ENCODE data around the gene DNAJA3.

The DNAJA3 gene

GRCh38 chr16:4408323-4408690, 17.4 kb upstream of the DNAJA3 start:
- DNase-seq = no peak

DNA sequence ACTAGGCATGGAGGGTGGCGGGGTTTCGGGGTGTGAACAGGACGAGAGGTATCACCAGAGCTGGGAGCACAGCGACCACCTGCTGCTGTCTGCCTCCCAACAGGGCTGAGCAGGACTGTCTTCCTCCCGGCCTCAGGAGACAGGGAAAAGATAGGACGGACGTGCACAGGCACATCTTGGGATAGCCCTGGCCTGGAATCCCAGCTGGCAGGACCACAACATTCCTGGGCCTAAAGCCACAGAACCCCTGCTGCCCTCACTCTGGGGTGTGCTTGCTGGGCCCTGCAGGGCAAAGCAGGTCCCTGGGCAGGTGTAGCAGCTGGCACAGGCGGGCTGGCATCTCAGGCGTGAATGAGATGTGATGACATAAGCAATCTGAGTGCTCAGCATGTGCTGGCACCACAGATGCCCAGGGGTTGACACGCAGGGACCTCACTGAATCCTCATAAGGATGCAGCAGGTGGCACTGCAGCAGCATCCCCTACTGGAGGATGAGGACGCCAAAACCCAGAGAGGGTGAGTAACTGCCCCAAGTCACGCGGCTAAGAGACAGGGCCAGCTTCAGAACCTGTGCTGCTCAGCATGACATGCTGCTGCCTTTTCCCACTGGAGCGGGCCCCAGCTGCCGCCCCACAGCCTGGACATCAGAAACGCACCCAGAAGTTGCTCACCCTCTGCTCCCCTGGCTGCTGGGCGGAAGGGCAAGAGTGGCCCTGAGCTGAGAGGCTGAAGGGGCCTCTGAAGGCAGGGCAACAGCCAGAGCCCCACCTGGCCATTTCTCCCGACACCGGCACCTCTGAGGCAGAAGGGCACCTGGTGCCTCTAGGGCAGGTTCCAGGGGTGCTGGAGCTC, 16.4 kb upstream of the DNAJA3 start:
- no peak for DNase-seq

- no peak for DNase-seq
Observed at GRCh38 chr16:4410335-4411075, 15.2 kb upstream of the DNAJA3 start.

GRCh38 chr16:4411684-4412083, 14.0 kb upstream of the DNAJA3 start:
- no peak for DNase-seq

DNA sequence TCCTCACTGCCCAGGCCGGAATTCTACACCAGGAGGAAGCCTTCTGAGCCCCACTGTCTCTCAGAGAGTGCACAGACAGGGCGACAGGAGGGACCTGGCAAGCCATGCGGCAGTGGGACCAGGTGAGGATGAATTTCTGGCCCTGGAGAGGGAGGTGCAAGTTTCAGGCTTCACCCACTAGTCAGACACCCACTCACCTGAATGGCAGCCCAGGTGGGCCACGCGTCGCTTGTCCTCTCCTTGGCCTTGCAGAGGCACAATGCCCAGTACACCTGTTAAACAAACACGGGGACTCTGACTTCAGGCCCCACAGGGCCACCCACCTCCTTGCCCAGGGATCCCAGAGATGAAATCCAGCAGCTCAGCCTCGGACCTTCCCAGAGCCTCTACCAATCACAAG, 13.5 kb upstream of the DNAJA3 start:
- DNase-seq = no peak

- DNase-seq = no peak
Observed at GRCh38 chr16:4412854-4413253, 12.8 kb upstream of the DNAJA3 start.

GRCh38 chr16:4414187-4414917, 11.3 kb upstream of the DNAJA3 start:
- DNase-seq = peak; percentile 89

DNA sequence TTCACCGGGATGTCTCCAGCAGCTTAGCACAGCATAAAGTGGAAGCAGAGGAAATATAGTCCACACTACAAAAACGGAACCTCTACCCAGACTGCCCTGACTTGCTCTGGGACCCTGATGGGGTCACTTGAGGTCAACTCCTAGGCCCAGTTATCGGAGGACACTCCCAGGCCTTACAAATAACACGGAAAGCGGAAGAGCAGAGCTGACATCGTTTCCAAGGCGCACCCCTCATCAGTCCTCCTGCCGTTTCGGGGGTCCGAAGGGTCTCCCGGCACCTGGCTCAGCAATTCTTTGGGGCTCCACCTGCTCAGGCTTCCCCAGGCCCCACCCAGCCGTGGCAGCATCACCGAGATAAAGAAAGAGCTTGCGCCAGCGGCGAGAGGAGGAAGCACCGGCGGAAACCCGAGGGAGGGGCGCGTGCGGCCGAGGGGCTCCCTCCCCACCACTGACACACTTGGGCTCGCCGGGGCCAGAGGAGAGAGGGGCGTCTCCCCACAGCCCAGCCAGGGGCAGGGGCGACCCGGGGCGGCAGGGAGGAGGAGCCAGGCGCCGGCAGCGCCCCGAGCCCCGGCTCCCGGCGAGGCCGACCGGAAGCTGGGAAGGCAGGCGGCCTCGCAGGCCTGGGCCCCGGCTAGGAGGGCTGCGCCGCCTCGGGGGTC, 10.0 kb upstream of the DNAJA3 start:
- DNase-seq = peak; percentile 71

GRCh38 chr16:4416200-4417032, 9.3 kb upstream of the DNAJA3 start, which contains the start of gene CORO7:
Gene CORO7, minus strand, starts transcription at chr16:4416596. Its CDS starts 78 bp downstream, at chr16:4416518.
- DNase-seq = peak; percentile 99

GRCh38 chr16:4419402-4419959, 6.2 kb upstream of the DNAJA3 start:
- DNase-seq = no peak

GRCh38 chr16:4420505-4421105, 5.1 kb upstream of the DNAJA3 start:
- no peak for DNase-seq

GRCh38 chr16:4426021-4426684, 485 bp downstream of the DNAJA3 start:
- no peak for DNase-seq

GRCh38 chr16:4426722-4427372, 1.2 kb downstream of the DNAJA3 start:
- no peak for DNase-seq

DNA sequence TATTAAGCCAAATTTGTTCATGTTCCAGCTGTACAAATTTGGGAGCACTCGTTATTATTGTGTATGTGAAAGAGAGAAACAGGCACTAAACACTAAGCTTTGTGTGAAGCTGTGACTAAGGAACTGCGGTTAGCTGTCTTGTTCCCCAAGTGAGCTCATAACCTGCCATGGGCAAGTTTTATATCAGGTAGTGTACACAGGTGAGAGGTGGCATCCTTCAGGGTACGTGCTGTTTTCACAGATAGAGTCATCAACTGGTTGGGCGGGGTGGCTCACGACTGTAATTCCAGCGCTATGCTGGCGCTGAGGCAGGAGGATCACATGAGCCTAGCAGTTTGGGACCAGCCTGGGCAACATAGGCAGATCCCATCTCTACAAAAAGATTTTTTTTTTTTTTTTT, 2.8 kb downstream of the DNAJA3 start:
- DNase-seq = no peak

DNA sequence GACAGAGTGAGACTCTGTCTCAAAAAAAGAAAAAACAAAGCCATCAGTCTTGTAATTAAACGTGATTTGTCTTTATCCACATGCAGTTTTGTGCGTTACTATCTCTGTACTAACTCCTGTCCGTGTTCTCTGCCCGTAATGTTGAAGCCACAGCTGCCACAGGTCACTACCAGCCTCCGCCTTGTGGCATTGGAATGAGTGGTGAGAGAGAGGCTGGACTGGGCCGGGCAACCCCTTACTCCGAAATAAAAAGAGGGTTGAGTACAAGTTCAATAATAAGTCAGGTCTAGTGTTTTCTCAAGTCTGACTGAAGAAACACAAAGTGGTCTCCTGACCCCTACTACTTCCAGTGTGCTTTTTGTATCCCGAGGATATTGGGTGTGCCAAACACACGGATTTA, 5.4 kb downstream of the DNAJA3 start:
- DNase-seq = no peak

DNA sequence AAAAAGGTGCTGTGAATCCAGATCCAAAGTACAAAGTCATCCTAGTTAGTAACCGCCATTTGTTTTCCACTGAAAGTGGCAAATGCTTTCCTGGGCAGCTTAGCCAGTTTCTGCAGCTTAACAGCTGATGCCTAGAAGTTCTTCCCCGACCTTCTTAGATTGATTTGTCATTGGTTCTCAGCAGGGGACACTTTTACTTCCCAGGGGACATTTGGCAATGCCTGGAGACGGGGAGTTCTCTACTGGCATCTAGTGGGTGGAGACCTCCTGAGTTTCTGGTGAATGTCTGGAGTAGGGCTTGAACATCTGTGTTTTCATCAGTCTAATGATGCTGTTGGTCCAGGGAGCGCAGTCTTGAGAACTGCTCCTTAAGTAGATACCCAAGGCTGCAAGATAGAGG, 7.6 kb downstream of the DNAJA3 start:
- DNase-seq = no peak

GRCh38 chr16:4433914-4434787, 8.5 kb downstream of the DNAJA3 start:
- no peak for DNase-seq

GRCh38 chr16:4435337-4436067, 9.8 kb downstream of the DNAJA3 start:
- DNase-seq = no peak

All from stimulated activated CD4-positive, alpha-beta T cell treated with anti-CD3 and anti-CD28 coated beads, Interleukin-15, amount 100 ng/mL, for 24 hours (primary cell).